GM18526 (cell line): ENCODE data around the gene UQCC2.
A peak's percentile ranks its signal among the peaks of the same experiment; 100 is the strongest.

Experiments used
- POLR2A ChIP-seq: IDR thresholded peaks from 3 replicates; pipeline ENCODE4 v1.6.1; 2011; ENCODE audit not compliant: insufficient read length; ENCODE audit errors: extremely low read depth

UQCC2 gene

GRCh38 chr6:33711140-33712129 lies at the start of gene UQCC2:
UQCC2 (minus strand) TSS chr6:33711700; CDS start chr6:33711686, 14 bp downstream.
- TF ChIP-seq POLR2A, result peak; percentile 95

DNA sequence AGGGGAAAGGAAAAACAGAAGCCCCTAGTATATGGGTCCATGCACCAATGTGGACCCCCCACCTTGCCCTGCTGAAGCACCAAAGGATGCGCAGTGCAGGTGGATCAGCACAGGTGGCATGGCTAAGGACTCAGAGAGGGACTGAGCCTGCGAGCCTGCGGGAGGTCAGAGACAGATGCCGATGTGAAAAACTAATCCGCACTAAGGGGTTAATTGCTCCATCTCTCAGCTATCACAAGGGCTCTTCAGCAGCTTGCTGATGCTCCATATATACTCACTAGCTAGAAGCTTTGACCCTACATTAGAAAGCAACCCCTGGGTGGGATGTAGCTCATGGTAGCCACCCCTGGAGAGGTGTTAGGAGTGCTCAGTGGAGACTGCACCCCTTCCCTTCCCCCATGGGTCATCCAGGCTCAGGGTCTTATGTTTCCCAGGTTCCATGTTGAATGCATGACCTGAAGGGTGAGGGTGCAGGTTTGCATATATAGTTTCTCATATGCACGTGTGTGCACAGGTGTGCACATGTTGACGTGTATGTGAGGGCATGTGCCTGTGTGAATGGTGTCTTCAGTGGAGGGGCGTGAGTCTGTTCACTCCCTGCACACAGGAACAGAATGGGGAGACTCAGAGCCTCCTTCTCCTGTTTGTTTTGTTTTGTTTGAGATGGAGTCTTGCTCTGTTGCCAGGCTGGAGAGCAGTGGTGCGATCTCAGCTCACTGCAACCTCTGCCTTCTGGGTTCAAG lies 48.6 kb upstream of the UQCC2 start:
- no peak for TF ChIP-seq POLR2A

DNA sequence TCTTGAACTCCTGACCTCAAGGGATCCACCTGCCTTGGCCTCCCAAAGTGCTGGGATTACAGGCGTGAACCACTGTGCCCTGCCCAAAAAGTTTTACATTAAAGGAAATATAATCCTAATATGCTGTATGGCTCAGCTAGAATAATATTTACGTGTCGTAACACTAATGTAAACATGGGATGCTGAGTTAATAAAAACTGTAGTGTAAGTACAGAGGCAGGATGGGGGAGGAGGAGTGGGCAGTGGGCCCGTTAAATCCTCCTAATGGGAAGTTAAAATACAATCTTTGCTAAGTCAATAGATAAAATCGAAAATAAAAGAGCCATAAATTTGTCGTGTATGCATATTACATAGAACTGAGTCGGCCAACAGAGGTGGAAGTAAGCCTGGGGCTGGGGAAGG lies 47.3 kb upstream of the UQCC2 start:
- no peak for TF ChIP-seq POLR2A

DNA sequence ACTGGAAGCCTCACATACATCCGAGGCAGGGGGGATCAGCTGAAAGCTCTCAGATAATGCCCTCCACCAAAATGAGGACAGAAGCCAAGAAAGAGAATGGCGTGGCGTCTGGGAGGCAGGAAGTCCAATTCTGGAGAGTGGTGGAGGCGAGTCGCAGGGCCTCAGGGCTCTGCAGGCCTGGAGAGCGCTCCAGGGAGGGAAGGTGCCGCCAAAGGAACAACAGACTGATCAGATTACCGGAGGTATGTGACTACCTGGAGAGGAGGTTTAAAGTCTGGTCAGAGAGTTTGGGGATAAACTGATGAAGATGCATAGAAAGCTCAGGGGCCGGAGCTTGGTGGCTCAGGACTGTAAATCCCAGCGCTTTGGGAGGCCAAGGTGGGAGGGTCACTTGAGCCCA lies 46.4 kb upstream of the UQCC2 start:
- no peak for TF ChIP-seq POLR2A

DNA sequence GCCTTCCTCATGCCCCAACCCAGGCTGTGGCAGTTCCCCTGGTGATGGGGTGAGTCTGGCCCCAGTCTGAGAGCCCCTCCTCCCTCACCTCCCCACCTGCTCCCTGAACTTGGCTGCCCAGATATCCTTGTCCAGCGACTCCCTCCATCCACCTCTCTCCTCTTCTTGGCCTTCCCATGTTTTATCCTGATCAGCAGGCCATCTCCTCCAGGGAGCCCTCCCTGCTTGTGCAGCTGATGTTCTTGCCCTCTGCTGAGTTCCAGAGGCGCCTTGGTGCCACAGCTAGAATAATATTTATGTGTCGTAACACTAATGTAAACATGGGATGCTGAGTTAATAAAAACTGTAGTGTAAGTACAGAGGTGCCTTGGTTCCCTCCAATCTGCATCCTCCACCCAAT lies 45.6 kb upstream of the UQCC2 start:
- TF ChIP-seq POLR2A, result no peak

DNA sequence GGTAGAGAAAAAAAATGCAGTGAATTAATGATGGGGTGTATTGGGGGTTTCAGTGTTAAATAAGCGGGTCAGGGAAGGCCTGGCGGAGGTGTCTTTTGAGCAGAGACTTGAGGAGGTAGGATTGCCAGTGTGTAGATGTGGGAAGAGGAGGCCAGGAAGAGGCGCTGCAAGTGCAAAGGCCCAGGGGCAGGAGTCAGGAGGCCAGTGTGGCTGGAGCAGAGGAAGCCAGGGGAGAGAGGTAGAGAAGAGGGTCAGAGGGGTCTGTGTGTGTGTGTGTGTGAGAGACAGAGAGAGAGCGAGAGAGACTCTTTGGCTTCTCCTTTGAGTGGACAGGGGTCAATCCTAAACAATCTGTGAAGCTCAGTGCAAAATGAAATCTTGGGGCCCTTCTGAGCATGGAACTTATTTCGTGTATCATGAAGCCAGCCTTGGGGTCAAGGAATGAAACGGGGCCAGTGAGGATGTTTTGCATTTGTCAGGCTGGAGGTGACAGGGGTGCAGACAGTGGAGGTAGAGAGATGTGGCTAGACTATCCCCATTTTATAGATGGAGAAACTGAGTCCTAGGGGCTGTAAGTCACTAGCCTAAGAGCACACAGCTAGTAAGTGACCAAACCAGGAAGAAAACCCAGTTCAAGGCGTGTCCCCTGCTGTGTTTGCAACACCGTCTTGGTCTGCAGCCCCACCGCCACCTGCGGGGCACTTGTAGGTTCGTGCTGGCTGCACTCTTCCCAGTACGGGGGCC lies 44.9 kb upstream of the UQCC2 start:
- TF ChIP-seq POLR2A, result no peak

DNA sequence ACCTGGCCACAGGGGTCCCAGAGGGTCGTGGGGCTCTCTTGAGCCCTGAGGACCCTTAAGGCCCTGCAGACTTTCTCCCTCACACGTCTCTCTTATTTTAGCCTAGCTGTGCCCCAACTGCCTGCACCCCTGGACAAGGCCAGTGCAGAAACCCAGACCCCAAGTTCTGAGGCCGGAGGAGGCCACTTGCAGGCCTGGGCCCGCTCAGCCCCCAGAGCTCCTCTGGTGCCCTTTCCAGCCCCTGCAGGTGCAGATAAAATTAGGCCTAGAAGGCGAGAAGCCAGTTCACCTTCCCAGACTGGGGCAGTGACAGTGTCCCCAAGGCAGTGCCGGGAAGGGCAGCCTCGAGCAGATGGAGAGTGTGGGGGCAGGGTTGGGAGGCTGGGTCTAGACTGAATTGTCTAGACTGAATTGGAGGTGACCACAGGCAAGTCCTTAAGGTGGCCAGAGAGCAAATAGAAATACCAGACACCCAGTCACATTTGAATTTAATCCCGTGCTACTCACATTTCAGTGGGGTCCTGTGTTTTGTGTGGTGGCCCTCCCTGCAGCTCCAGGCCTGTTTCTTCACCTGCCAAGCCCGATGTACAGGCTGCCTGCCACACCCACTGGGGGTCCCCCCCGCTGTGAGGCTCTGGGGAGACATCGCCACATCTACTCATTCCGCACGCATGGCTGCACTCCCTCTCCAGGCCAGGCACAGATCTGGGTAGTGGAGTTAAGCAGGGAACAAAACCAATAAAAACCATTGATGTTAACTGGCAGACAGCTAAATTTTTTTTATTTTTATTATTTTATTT lies 43.8 kb upstream of the UQCC2 start:
- TF ChIP-seq POLR2A, result no peak

DNA sequence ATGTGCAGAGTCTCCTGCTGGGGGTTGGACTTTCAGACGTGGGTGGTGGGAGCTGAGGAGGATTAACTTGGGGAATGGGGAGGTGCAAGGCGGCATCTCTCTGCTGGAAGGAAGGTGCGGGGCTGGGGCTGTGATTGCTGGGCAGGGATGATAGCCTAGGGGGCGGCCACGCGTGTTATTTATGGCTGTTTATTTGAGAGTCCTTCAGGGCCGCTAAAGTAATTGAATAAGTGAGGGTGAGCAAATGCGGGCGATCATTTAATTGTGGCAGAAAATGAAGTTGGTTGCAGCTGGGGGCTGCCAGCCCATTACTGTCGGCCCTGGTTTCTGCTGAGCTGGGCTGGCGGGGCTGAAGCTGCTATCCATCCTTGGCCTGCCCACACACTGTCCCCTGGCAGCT lies 42.7 kb upstream of the UQCC2 start:
- no peak for TF ChIP-seq POLR2A

DNA sequence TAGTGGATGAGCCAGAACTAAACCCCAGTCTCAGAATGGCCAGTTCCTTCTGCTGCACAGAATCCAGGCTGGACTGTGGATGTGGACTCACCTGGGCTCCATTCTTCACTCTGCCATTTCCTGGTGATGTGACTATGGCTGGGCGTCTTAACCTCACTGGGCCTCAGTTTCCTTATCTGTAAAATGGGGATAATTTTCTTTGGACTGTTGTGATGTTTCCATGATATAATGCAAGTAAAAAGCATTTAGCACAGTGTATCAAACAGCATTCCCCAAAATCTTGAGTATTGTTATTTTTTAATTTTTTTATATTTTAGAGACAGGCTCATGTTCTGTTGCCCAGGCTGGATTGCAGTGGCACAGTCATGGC lies 41.1 kb upstream of the UQCC2 start:
- no peak for TF ChIP-seq POLR2A

DNA sequence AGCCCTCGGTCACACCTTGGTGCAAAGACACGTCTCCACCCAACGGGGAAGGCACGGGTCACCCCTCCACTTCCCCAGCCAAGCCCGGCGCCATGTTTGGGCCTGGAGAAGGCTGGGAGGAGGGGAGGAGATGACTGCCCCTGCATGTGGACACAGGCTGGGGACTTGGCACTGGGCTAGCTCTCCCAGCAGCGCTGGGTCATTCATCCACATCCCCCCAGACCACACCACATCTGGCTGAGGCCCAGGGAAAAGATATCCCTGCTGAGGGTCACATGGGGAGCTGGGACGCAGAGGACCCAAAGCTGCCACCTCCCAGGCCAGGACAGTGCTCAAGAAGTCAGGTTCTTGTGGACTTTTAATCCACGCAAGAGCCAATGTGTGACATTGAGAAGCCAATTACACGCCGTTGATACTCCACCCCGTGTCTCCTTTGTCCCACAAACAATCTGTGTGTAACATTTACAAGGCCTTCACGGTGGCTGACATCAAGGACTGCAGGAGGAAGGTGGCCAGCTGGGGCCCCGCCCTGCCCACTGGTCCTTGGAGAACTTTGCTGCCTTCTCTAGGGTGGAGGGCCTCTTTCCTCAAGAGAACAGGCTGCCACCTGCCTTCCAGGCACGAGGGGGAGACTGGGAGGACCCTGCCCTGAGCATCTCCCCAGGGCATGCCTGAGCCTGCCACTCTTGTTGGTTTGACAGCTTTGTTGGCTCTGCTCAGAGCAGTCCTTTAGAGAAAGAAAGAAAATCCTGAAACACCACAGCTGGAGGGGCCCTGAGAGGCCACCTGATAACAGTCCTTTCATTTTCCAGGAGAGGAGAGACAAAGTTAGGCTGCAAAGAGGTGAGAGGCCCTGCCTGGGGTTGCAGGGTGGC lies 40.5 kb upstream of the UQCC2 start:
- no peak for TF ChIP-seq POLR2A

DNA sequence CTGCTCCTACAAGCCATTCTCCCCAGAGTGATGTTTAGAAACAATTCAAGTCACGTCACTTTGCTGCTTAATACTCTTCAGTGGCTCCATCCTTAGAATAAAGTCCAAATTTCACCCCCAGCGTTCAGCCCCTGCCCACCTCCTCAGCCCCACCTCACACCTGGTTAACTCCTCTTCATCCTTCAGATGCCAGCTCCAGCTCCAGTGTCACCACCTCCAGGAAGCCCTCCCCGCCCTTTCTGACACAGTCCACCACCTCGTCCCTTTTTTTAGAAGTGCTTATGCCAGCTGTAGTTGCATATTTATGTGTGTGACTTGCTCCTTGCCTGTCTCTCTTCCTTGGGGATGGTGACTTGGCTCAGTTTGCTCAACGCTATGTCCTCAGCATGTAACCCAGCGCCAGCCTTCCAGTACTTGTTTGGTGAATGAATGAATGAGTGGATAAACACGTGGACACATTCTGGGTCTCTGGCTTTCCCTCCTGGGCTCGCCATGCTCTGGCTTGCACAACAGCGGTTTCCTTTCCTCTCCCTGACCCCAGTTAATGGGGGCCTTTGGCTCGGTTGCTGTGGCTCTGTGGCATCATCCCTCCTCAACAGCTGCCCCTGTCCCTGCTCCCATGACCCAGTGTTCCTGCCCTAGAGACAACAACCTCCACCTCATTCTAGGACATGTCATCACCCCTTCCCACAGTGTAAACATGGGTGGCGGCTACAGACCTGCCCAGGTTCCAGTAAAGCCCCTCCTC lies 38.9 kb upstream of the UQCC2 start:
- no peak for TF ChIP-seq POLR2A

DNA sequence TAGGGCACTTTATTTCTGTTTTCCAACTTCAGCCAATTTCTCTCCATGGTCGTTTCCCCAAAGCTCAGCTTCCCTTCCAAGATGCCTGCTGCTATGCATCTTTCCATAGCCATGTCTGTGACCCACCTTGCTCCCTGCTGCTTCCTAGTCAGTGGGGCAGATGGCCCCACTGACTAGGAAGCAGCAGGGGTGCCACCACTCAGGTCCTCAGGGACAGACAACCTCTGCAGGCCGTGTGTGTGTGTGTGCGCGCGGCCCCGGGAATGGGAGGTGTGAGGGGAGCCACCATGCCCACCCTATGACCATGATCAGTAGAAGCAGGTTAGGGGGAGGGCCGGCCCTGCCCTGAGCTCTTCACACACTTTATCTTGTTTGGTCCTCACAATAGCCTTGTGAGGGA lies 37.9 kb upstream of the UQCC2 start:
- TF ChIP-seq POLR2A, result no peak

DNA sequence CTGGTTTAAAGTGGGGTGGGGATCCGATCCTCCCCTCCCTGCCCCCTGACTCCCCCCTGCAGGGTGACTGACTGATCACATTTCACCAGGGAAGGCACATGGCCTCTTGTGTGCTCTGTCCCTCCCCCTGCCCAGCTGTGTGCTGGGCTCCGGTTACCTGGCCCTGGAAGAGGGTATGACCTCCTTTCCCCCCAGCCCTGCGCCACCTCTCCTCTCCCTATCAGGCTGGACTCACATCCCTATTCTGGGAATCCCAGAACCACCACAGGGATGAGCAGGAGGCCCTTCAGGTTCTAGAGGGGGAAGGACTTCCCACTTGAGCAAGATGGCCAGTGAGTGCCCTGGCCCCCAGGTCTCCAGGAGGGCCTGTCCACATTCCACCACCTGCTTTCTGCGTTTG lies 37.3 kb upstream of the UQCC2 start:
- no peak for TF ChIP-seq POLR2A

DNA sequence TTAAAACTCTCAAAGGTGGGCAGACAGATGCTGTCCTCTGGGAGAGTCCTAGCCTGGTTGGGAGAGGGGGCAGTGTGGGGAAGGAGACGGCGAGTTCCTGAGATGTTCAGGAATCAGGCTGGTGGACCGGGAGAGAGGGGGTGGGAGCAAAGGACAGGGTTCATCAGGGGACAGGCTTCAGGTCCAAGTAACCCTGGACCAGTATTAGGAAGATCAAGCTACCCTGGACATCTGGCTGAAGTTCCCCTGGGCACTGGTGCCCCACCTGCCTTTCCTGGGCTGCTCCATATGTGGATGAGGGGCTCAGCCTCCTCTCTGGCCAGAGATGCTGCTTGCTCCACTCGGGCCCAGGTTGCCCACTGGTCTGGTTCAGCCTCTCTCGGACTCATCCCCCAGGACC lies 36.3 kb upstream of the UQCC2 start:
- TF ChIP-seq POLR2A, result no peak
